ENCODE measurements around the gene TMC8. TPM values are rescaled to one million over a fixed set of nuclear protein-coding genes. Genes with fewer than 3 reads are reported as not detected.
A peak's percentile ranks its signal among the peaks of the same experiment; 100 is the strongest.

Gene TMC8
- total RNA-seq, 2 experiments from 2014 or later: 123 to 139 TPM

DNA sequence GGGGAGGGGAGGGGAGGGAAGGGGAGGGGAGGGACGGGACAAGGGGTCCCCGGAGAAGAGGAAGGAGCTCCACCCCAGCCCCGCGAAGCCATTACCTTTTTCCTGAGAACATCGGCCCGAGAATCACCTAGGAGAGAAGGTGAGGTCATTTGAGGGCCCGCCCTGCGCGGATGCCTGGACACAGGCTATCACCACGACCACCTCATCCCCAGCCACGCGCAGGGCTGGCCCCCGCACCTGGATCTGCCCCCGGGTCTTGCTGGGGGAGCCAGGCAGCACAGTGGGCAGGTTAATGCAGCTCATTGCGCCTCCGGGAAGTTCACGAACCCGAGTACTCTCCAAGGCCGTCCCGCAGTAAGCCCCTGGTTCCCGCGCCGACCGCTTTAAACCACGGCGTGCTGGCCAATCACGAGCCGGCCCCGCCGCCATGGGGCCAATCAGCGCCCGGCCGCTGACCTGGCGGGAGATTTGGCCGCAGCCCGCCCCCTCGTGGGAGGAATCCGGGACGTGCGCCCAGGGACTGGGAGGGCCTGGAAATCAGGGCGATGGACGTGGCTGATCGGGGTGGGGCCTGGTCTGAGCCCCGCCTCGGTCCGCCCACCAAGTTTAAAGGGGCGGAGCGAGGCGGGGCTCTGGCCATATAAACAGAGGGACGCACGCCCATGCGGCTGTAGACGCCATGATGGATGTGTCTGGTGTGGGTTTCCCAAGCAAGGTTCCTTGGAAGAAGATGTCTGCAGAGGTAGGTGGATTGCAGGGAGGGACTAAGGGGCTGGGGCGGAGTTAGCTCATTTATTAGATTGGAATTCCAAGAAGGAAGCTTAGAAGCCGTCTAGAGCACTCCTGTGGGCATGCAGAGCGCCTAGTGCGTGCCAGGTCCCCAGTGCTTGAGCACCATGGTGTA, 56.4 kb downstream of the TMC8 start, which contains the start of the genes AFMID and TK1:
AFMID (plus strand) TSS at position 671 of the 904 bp plus-strand sequence; CDS start at position 680, 9 bp downstream.
TK1 (minus strand) TSS at position 361 of the 904 bp plus-strand sequence; CDS start at position 303, 58 bp downstream.
- Mint-ChIP-seq H3K36me3 (ENCODE audit: low read depth) (peaks cover 37% of the 10 kb centered on the region), H3K4me1 (peaks cover 26% of the 10 kb centered on the region), H3K4me3 (peak within 1 kb of the TSS; percentile 78), H3K9me3 (ENCODE audit: low read depth) (no peaks in the 10 kb centered on the region), H3K27me3 (no peaks in the 10 kb centered on the region), H3K27ac (peak within 1 kb of the TSS; percentile 73)
- ATAC-seq: peak; percentile 96
- peak; percentile 98 for DNase-seq
- ChIA-PET POLR2A (interaction anchor here (1.2 kb wide), 2 partner anchors 10 to 12 kb away, joined by 4 to 5 read pairs; no protein-coding TSS in a partner anchor), CTCF (interaction anchor here (0.7 to 3.2 kb wide), 5 partner anchors 11 to 163 kb away, joined by 3 to 21 read pairs (median 4); no protein-coding TSS in a partner anchor)
- intact Hi-C loops (cut with DNase I, micrococcal nuclease): loop anchor here (1.0 to 2.0 kb wide), 9 partner anchors 18 to 228 kb away; partner anchors contain the start of genes BIRC5 (in 2 of the 2), SYNGR2 (in 2 of the 2), SOCS3 (in 1 of the 2) and TNRC6C (in 1 of the 2)

Other genes with a start within 250 kb of the TMC8 start
- 10 to 100 TPM; 19.6 to 20.3 TPM for gene TNRC6C, start 172.1 kb upstream of the TMC8 start, total RNA-seq
- gene TMC6, start 2.0 kb upstream of the TMC8 start, total RNA-seq: 100 to 1,000 TPM; 138 to 145 TPM
- gene C17orf99, start 15.6 kb downstream of the TMC8 start, total RNA-seq: not detected
- 10 to 100 TPM; 79.1 to 89.2 TPM for gene SYNGR2, start 37.8 kb downstream of the TMC8 start, total RNA-seq
- 100 to 1,000 TPM; 157 to 195 TPM for gene TK1, start 56.3 kb downstream of the TMC8 start, total RNA-seq
- 10 to 100 TPM; 26.3 to 26.7 TPM for gene AFMID, start 56.6 kb downstream of the TMC8 start, total RNA-seq
- gene BIRC5, start 83.5 kb downstream of the TMC8 start, total RNA-seq: 100 to 1,000 TPM; 100 to 107 TPM
- gene TMEM235, start 100.9 kb downstream of the TMC8 start, total RNA-seq: not detected
- gene SOCS3, start 229.3 kb downstream of the TMC8 start, total RNA-seq: 100 to 1,000 TPM; 150 to 162 TPM
- 10 to 100 TPM; 73.3 to 75.0 TPM for gene PGS1, start 247.9 kb downstream of the TMC8 start, total RNA-seq